ENCODE results near the gene FCHSD2.
"Not testable (repeated sequence)": the region's sequence is repeated elsewhere in the genome, so short reads cannot be mapped to it uniquely, and the experiment has no call there.

FCHSD2 gene

DNA sequence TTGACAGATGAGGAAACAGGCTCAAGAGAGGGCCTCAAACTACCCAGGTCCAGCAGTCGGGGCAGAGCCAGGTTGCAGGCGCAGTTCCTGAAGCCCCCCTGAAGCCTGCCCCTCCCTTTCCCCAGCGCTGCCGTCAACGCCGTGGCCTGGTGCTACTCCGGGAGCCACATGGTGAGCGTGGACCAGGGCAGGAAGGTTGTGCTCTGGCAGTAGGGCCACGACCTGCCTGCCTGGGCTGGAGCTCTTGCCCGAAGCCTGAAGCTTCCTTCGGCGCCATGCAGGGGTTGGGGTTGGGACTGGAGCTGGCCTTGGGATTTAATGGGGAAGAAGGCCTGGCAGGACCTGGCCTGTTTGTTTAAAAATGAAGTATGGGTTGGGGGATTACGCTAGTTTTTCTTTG is 312.9 kb downstream of the FCHSD2 start:
- no peak overlapping the region for H3K4me3 ChIP-seq (replicated peaks; ENCODE audit: low read depth, low read length)
- TF ChIP-seq, protein P1, sequence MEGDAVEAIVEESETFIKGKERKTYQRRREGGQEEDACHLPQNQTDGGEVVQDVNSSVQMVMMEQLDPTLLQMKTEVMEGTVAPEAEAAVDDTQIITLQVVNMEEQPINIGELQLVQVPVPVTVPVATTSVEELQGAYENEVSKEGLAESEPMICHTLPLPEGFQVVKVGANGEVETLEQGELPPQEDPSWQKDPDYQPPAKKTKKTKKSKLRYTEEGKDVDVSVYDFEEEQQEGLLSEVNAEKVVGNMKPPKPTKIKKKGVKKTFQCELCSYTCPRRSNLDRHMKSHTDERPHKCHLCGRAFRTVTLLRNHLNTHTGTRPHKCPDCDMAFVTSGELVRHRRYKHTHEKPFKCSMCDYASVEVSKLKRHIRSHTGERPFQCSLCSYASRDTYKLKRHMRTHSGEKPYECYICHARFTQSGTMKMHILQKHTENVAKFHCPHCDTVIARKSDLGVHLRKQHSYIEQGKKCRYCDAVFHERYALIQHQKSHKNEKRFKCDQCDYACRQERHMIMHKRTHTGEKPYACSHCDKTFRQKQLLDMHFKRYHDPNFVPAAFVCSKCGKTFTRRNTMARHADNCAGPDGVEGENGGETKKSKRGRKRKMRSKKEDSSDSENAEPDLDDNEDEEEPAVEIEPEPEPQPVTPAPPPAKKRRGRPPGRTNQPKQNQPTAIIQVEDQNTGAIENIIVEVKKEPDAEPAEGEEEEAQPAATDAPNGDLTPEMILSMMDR (IDR thresholded peaks at IDR 0.05; ENCODE audit: low read length, missing control alignments), result no peak
- DNase-seq (ENCODE audit: low read depth), result no peak

DNA sequence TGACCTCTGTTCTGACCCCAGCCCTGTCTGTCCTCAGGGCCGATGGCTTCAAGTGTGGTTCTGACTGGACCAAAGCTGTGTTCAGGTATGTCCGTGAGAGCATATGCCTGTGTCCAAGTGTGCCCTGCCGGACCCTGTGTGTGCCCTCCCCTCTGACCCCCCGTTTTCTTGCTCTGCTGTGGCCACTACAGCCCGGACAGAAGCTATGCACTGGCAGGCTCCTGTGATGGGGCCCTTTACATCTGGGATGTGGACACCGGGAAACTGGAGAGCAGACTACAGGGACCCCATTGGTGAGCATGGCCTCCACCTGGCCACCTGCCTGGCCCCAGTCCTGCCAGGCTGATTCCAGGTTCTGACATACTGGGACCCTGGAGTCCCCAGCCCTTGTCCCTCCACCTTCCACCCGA is 313.4 kb downstream of the FCHSD2 start:
- H3K4me3 ChIP-seq (replicated peaks; ENCODE audit: low read depth, low read length), result no peak overlapping the region
- TF ChIP-seq, protein P1 (IDR thresholded peaks at IDR 0.05; ENCODE audit: low read length, missing control alignments), result no peak
- no peak for DNase-seq (ENCODE audit: low read depth)

DNA sequence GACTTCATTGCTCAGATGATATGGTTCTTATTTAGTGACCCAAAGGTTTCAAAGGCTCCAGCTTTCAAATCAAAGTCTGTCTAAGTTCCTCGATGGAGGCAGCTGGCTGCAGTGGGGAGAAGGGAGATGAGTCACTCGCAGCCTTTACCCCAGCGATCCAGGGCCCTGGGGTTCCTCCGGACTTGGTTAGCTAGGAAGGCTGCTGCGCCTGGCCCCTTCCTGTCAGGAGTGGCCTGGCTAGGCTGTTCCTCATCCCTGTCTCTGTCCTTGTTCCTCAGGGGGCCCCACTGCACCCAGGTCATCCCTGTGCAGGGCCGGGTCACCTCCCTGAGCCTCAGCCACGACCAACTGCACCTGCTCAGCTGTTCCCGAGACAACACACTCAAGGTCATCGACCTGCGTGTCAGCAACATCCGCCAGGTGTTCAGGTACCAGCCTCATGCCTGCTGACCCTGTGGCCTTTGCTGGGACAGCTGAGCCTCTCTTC is 314.0 kb downstream of the FCHSD2 start:
- DNase-seq (ENCODE audit: low read depth), result no peak
- TF ChIP-seq, protein P1 (IDR thresholded peaks at IDR 0.05; ENCODE audit: low read length, missing control alignments), result no peak
- H3K4me3 ChIP-seq (replicated peaks; ENCODE audit: low read depth, low read length), result no peak overlapping the region

DNA sequence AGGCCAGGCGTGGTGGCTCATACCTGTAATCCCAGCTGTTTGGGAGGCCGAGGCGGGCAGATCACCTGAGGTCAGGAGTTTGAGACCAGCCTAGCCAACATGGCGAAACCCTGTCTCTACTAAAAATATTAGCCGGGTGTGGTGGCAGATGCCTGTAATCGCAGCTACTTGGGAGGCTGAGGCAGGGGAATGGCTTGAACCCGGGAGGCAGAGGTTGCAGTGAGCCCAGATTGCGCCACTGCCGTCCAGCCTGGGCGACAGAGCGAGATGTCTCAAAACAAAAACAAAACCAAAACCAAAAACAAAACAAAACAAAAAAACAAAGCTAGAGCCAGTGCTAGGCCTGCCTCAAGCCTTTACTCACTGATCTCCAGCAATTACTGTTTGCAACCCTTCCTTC is 314.5 kb downstream of the FCHSD2 start:
- not testable (repeated sequence) for H3K4me3 ChIP-seq (replicated peaks; ENCODE audit: low read depth, low read length); DNase-seq (ENCODE audit: low read depth)

DNA sequence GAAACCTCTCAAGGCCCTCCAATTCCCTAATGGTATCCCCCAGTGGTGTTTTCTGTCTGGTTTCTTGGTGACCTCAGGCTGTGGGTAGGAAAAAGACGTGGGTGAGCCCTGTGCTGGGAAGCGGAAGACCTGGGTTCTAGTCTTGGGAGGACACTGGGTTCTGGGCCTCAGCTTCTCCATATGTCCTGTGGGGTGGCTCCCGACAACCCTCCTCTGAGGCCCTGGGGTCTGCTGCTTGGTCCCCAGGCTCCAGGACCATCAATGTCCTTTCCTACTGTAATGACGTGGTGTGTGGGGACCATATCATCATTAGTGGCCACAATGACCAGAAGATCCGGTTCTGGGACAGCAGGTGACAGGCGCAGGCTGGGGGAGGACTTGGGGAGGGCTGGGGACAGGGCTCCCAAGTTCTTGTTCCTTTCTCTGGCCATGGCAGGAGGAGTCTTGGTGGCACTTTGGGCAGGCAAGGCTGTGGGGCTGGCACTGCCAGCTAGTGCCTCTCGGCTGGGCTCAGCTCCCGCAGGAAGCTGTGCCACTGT is 315.1 kb downstream of the FCHSD2 start:
- no peak for DNase-seq (ENCODE audit: low read depth)
- TF ChIP-seq, protein P1 (IDR thresholded peaks at IDR 0.05; ENCODE audit: low read length, missing control alignments), result no peak
- no peak overlapping the region for H3K4me3 ChIP-seq (replicated peaks; ENCODE audit: low read depth, low read length)

DNA sequence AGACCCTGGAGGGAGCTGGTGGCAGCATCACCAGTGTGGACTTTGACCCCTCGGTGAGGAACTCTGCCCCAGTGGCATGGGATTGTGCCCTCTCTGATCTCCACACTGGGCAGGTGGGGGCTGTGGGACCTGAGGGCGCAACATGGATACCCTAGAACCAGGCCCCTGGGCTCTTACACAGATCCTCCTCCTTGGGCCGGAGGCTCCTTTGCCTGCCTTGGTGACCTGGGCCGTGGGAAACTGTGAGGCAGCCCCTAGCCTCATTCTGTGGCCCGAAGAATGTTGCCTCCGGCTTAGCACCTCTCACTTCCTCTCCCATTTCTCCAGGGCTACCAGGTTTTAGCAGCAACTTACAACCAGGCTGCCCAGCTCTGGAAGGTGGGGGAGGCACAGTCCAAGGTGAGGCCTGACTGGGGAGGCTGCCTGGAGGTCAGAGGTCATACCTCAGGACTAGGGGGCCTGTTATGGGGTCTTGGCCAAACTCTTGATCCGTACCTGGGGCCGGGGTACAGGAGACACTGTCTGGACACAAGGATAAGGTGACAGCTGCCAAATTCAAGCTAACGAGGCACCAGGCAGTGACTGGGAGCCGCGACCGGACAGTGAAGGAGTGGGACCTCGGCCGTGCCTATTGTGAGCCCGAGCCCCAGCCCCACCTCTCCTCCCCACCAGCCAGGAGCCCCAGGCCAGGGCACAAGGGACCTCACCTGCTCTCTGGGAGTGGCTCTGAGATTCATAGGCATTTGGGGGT is 315.8 kb downstream of the FCHSD2 start:
- no peak overlapping the region for H3K4me3 ChIP-seq (replicated peaks; ENCODE audit: low read depth, low read length)
- TF ChIP-seq, protein P1 (IDR thresholded peaks at IDR 0.05; ENCODE audit: low read length, missing control alignments), result no peak
- no peak for DNase-seq (ENCODE audit: low read depth)

DNA sequence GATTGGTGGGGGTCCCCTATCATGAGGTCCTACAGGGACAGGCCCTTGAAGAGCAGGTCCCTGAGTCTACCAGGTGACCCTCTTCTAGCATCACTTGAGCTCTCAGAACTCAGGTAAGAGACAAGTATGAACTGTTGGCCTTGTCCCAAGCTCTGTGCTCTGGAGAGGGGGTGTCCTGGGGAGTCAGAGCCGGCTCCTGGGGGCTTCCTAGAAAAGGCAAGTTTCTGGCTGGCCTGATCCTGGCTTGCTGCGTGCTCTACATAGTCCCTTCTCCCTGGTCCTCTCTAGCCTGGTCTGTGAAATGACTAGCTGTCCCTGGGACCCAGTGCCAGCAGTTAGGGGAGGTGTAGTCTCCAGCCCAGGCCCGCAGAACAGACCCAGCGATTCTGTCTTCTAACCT is 316.5 kb downstream of the FCHSD2 start:
- TF ChIP-seq, protein P1 (IDR thresholded peaks at IDR 0.05; ENCODE audit: low read length, missing control alignments), result no peak
- no peak overlapping the region for H3K4me3 ChIP-seq (replicated peaks; ENCODE audit: low read depth, low read length)
- DNase-seq (ENCODE audit: low read depth), result no peak

Data from fibroblast of pulmonary artery (primary cell).